ENCODE data around the gene MRPL18.

MRPL18 gene

DNA sequence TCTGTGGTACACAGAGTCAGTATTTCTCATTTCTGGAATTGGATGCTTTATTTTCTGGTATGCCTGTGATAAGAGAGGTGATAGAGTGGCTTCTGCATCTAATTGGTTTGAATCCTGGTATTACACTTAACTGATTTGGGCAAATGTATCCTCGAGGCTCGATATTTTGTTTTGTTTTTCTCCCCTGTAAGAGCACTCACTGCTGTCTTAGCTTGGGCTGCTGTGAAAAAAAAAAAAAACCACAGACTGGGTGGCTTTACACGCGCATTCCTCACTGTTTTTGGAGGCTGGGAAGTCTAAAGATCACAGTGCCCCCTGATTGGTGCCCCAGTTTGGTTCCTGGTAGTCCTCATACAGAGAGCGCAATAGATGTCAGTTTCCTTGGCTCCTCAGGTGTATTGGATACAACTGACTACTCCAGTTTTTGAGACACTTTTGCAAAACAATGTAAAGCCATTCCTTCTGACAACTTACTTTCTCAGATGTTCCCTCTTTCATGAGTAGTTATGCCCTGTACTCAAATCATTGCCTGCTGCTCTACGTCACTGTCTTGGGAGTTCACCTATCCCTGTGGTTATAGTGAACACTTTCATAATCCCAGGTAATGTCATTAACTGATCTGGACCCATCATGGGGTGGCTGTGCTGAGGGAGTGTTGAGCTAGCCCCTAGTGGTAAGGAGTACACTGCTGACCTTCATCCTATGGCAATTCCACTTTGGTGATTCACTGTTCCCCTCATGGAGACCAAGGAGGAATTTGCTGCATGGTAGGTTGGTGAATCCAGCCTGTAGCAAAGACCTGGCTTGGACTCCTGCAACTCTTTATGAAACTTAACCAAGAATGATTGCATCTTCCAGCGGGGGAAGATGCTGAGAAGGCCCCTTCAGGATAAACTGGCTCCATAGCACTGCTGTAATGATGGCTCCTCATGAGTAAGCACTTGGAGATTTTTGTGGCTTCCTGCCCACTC is 32.0 kb upstream of the MRPL18 start:
- Histone ChIP-seq H3K27ac (ENCODE audit: low read length) (no peak overlapping the region), H3K9me3 (ENCODE audit: control insufficient read depth in 2 of 2, low read length in 2 of 2) (no peaks in the 10 kb centered on the region), H3K4me3 (ENCODE audit: low read length in 2 of 2) (no peak overlapping the region), H3K27me3 (ENCODE audit: control insufficient read depth in 1 of 2, insufficient read depth in 2 of 2, low read length in 2 of 2) (no peaks in the 10 kb centered on the region), H3K4me1 (ENCODE audit: control insufficient read depth, insufficient read depth, low read length) (peaks cover 18% of the 10 kb centered on the region), H3K36me3 (ENCODE audit: control insufficient read depth in 2 of 2, insufficient read depth in 2 of 2, low read length in 2 of 2) (peaks cover 21 to 23% of the 10 kb centered on the region in 2 donors), H3K9ac (ENCODE audit: low read length in 2 of 2) (no peak overlapping the region)

DNA sequence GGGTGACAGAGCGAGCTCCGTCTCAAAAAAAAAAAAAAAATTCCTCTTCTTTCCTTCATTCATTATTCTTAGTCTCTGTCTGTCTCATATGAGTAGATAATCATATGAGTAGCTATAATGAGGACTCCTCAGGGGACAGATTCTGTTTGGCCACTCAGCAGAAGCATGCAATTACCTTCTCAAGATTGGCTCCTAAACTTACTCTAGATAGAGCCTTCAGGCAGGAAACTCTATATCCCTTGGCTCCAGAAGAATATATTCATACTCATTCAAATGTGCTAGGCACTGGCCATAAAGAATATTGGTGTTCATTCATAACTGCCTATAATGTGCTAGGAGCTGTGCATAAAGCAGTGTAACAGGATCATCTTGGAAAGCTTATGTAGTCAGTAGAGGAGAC is 30.6 kb upstream of the MRPL18 start:
- Histone ChIP-seq H3K4me3 (ENCODE audit: low read length in 2 of 2) (no peak overlapping the region), H3K4me1 (ENCODE audit: control insufficient read depth, insufficient read depth, low read length) (peaks cover 18% of the 10 kb centered on the region), H3K9me3 (ENCODE audit: control insufficient read depth in 2 of 2, low read length in 2 of 2) (no peaks in the 10 kb centered on the region), H3K9ac (ENCODE audit: low read length in 2 of 2) (no peak overlapping the region), H3K27me3 (ENCODE audit: control insufficient read depth in 1 of 2, insufficient read depth in 2 of 2, low read length in 2 of 2) (no peaks in the 10 kb centered on the region), H3K27ac (ENCODE audit: low read length) (no peak overlapping the region), H3K36me3 (ENCODE audit: control insufficient read depth in 2 of 2, insufficient read depth in 2 of 2, low read length in 2 of 2) (peaks cover 14 to 18% of the 10 kb centered on the region in 2 donors)

GRCh38 chr6:159760602-159761057 is 29.6 kb upstream of the MRPL18 start:
- Histone ChIP-seq H3K9ac (ENCODE audit: low read length in 2 of 2) (peak overlapping the region in 1 of 2 donors; percentile 95), H3K27ac (ENCODE audit: low read length) (no peak overlapping the region), H3K4me1 (ENCODE audit: control insufficient read depth, insufficient read depth, low read length) (peaks cover 18% of the 10 kb centered on the region), H3K27me3 (ENCODE audit: control insufficient read depth in 1 of 2, insufficient read depth in 2 of 2, low read length in 2 of 2) (no peaks in the 10 kb centered on the region), H3K36me3 (ENCODE audit: control insufficient read depth in 2 of 2, insufficient read depth in 2 of 2, low read length in 2 of 2) (peaks cover 8 to 13% of the 10 kb centered on the region in 2 donors), H3K4me3 (ENCODE audit: low read length in 2 of 2) (peak overlapping the region in 1 of 2 donors; percentile 96), H3K9me3 (ENCODE audit: control insufficient read depth in 2 of 2, low read length in 2 of 2) (no peaks in the 10 kb centered on the region)

DNA sequence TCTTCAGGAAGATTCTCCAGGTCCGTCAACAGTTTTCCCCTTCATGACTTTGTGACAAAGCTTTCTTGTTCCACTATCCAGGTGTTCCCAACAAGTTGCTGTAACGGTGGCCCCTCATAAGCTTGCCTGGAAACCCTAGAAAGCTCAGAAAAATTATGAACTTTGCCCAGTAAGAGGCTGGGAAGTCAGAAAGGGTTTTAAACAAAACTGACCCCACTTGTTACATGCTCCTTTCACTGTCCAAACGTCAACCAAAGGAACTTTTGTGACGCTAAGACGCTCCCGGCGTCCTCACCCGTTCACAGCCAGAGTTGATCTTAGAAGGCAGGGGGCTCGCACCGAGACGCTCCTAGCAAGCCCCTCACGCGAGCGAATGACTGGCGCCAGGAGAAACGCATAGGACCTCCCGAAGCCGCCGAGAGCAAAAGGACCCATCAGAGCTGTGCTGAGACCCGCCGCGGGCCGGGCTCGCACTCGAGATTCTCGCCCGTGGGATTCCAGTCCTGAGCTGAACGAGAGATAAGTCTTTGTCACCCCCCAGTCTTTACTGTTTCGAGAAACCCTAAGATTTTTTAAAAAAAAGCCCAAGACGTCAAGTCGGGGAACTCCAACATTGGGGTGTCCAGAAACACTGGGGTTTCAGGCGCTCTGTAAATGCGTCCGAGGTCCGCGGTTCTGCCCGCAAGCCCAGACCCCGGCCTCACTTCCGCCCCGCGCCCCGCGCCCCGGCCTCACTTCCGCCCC is 29.0 kb upstream of the MRPL18 start:
- Histone ChIP-seq H3K27me3 (ENCODE audit: control insufficient read depth in 1 of 2, insufficient read depth in 2 of 2, low read length in 2 of 2) (no peaks in the 10 kb centered on the region), H3K4me1 (ENCODE audit: control insufficient read depth, insufficient read depth, low read length) (peaks cover 18% of the 10 kb centered on the region), H3K4me3 (ENCODE audit: low read length in 2 of 2) (peak overlapping the region; percentile 75 to 96), H3K36me3 (ENCODE audit: control insufficient read depth in 2 of 2, insufficient read depth in 2 of 2, low read length in 2 of 2) (peaks cover 8 to 10% of the 10 kb centered on the region in 2 donors), H3K9me3 (ENCODE audit: control insufficient read depth in 2 of 2, low read length in 2 of 2) (no peaks in the 10 kb centered on the region), H3K9ac (ENCODE audit: low read length in 2 of 2) (peak overlapping the region; percentile 84 to 95), H3K27ac (ENCODE audit: low read length) (peak overlapping the region; percentile 98)

- peak within 1 kb of the TSS; percentile 89 to 96 for H3K4me3 ChIP-seq (ENCODE audit: low read length in 2 of 2)
- peak within 1 kb of the TSS; percentile 89 to 95 for H3K9ac ChIP-seq (ENCODE audit: low read length in 2 of 2)
- peaks cover 11 to 12% of the 10 kb centered on the region in 2 donors for H3K36me3 ChIP-seq (ENCODE audit: control insufficient read depth in 2 of 2, insufficient read depth in 2 of 2, low read length in 2 of 2)
- no peaks in the 10 kb centered on the region for H3K9me3 ChIP-seq (ENCODE audit: control insufficient read depth in 2 of 2, low read length in 2 of 2)
- H3K27ac ChIP-seq (ENCODE audit: low read length) = peak within 1 kb of the TSS; percentile 98
- H3K4me1 ChIP-seq (ENCODE audit: control insufficient read depth, insufficient read depth, low read length) = peaks cover 18% of the 10 kb centered on the region
- H3K27me3 ChIP-seq (ENCODE audit: control insufficient read depth in 1 of 2, insufficient read depth in 2 of 2, low read length in 2 of 2) = no peaks in the 10 kb centered on the region
These were observed 28.2 kb upstream of the MRPL18 start, which contains the start of gene ACAT2 for GRCh38 chr6:159761873-159762680. Gene ACAT2, plus strand, starts transcription at chr6:159762045. Its CDS starts 43 bp downstream, at chr6:159762088.

DNA sequence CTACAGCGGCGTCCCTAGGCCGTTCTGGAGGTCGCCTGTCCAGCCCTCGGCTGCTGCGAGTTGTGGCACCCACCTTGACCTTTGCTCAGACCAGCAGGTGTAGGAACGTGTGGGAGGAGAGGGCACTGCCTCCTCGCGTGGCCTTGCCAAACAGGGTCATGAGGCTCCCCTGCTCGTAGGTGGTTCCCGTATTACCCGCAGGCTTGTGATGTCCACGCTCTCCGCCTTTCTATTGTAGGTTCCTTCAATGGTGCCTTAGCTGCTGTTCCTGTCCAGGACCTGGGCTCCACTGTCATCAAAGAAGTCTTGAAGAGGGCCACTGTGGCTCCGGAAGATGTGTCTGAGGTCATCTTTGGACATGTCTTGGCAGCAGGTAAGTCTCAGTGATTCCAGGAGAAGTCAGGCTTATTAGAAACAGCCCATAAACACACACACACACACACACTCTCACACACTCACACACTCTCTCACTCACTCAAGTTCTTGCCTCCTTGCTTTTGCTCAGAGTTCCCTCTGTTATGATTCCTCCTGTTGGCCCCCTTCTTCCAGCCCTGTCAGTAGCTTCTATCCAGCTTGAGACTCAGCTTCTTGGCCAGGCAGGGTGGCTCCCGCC is 27.5 kb upstream of the MRPL18 start:
- Histone ChIP-seq H3K4me3 (ENCODE audit: low read length in 2 of 2) (peak overlapping the region; percentile 89 to 96), H3K36me3 (ENCODE audit: control insufficient read depth in 2 of 2, insufficient read depth in 2 of 2, low read length in 2 of 2) (peaks cover 12 to 14% of the 10 kb centered on the region in 2 donors), H3K9ac (ENCODE audit: low read length in 2 of 2) (peak overlapping the region; percentile 65 to 87), H3K27me3 (ENCODE audit: control insufficient read depth in 1 of 2, insufficient read depth in 2 of 2, low read length in 2 of 2) (no peaks in the 10 kb centered on the region), H3K9me3 (ENCODE audit: control insufficient read depth in 2 of 2, low read length in 2 of 2) (no peaks in the 10 kb centered on the region), H3K27ac (ENCODE audit: low read length) (peak overlapping the region; percentile 98), H3K4me1 (ENCODE audit: control insufficient read depth, insufficient read depth, low read length) (peaks cover 18% of the 10 kb centered on the region)

GRCh38 chr6:159766906-159767305 is 23.4 kb upstream of the MRPL18 start:
- peaks cover 14 to 15% of the 10 kb centered on the region in 2 donors for H3K36me3 ChIP-seq (ENCODE audit: control insufficient read depth in 2 of 2, insufficient read depth in 2 of 2, low read length in 2 of 2)
- H3K27ac ChIP-seq (ENCODE audit: low read length) = no peak overlapping the region

GRCh38 chr6:159769470-159769869 is 20.8 kb upstream of the MRPL18 start:
- H3K36me3 ChIP-seq (ENCODE audit: control insufficient read depth in 2 of 2, insufficient read depth in 2 of 2, low read length in 2 of 2) = peaks cover 15 to 16% of the 10 kb centered on the region in 2 donors
- H3K9ac ChIP-seq (ENCODE audit: low read length in 2 of 2) = no peak overlapping the region
- no peak overlapping the region for H3K27ac ChIP-seq (ENCODE audit: low read length)
- no peaks in the 10 kb centered on the region for H3K27me3 ChIP-seq (ENCODE audit: control insufficient read depth in 1 of 2, insufficient read depth in 2 of 2, low read length in 2 of 2)
- no peaks in the 10 kb centered on the region for H3K4me1 ChIP-seq (ENCODE audit: control insufficient read depth, insufficient read depth, low read length)
- H3K9me3 ChIP-seq (ENCODE audit: control insufficient read depth in 2 of 2, low read length in 2 of 2) = no peaks in the 10 kb centered on the region
- H3K4me3 ChIP-seq (ENCODE audit: low read length in 2 of 2) = no peak overlapping the region

More at GRCh38 chr6:159766906-159767305, 23.4 kb upstream of the MRPL18 start:
- H3K4me3 ChIP-seq (ENCODE audit: low read length in 2 of 2) = no peak overlapping the region
- H3K27me3 ChIP-seq (ENCODE audit: control insufficient read depth in 1 of 2, insufficient read depth in 2 of 2, low read length in 2 of 2) = no peaks in the 10 kb centered on the region
- no peaks in the 10 kb centered on the region for H3K9me3 ChIP-seq (ENCODE audit: control insufficient read depth in 2 of 2, low read length in 2 of 2)
- peaks cover 11% of the 10 kb centered on the region for H3K4me1 ChIP-seq (ENCODE audit: control insufficient read depth, insufficient read depth, low read length)
- no peak overlapping the region for H3K9ac ChIP-seq (ENCODE audit: low read length in 2 of 2)

DNA sequence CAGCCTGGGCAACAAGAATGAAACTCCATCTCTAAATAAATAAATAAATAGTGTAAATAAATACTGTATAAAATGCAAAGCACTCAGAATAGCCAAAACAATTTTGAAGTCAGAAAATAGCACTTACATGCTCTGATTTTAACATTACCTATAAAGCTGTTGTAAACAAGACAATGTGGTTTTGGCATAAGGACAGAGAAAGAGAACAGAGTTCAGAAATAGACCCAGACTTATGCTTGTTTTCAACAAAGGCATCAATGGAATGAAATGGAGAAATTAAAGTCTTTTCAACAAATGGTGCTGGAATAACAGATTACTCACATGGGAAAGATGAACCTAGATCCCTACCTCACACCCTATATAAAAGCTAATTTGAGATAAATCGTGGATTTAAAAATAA is 18.1 kb upstream of the MRPL18 start:
- Histone ChIP-seq H3K9me3 (ENCODE audit: control insufficient read depth in 2 of 2, low read length in 2 of 2) (no peaks in the 10 kb centered on the region), H3K27ac (ENCODE audit: low read length) (no peak overlapping the region), H3K36me3 (ENCODE audit: control insufficient read depth in 2 of 2, insufficient read depth in 2 of 2, low read length in 2 of 2) (peaks cover 13 to 15% of the 10 kb centered on the region in 2 donors), H3K4me1 (ENCODE audit: control insufficient read depth, insufficient read depth, low read length) (no peaks in the 10 kb centered on the region), H3K4me3 (ENCODE audit: low read length in 2 of 2) (no peak overlapping the region), H3K9ac (ENCODE audit: low read length in 2 of 2) (no peak overlapping the region), H3K27me3 (ENCODE audit: control insufficient read depth in 1 of 2, insufficient read depth in 2 of 2, low read length in 2 of 2) (no peaks in the 10 kb centered on the region)

Data from stomach smooth muscle (tissue), 2 donors.